ENCODE measurements around the gene CAMK1D.

CAMK1D gene

DNA sequence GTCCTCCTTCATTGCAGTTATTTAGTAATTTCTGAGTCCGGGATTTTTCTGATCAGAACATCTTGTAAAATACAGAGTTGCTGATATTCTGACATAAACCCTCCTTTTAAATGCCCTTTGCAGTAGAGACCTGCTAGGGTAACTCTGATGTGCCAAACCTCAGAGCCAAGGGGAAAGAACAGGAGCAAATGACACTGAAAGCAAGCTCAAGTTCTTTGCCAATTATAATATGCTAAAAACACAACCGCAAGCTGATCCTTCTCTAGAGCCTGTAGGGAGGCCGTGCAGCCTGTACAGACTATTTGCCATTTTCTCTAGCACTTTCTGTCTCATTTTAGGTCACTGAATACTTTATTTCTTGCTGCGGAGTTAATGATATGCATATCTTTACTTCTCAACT is 240.4 kb downstream of the CAMK1D start:
- H3K27me3 ChIP-seq (ENCODE audit: control insufficient read depth, low read length), result no peaks in the 10 kb centered on the region
- no peaks in the 10 kb centered on the region for H3K9me2 ChIP-seq (replicated peaks; ENCODE audit: control insufficient read depth, low read length)
- no peaks in the 10 kb centered on the region for H3K9me3 ChIP-seq (ENCODE audit: control insufficient read depth, insufficient read depth, low read length)
- no peaks in the 10 kb centered on the region for H3F3A ChIP-seq (ENCODE audit: control insufficient read depth, insufficient read depth)
- TF ChIP-seq EZH2phosphoT487 (IDR thresholded peaks at IDR 0.05; ENCODE audit: borderline replicate concordance, low read length), result no peak
- TF ChIP-seq, protein P1, sequence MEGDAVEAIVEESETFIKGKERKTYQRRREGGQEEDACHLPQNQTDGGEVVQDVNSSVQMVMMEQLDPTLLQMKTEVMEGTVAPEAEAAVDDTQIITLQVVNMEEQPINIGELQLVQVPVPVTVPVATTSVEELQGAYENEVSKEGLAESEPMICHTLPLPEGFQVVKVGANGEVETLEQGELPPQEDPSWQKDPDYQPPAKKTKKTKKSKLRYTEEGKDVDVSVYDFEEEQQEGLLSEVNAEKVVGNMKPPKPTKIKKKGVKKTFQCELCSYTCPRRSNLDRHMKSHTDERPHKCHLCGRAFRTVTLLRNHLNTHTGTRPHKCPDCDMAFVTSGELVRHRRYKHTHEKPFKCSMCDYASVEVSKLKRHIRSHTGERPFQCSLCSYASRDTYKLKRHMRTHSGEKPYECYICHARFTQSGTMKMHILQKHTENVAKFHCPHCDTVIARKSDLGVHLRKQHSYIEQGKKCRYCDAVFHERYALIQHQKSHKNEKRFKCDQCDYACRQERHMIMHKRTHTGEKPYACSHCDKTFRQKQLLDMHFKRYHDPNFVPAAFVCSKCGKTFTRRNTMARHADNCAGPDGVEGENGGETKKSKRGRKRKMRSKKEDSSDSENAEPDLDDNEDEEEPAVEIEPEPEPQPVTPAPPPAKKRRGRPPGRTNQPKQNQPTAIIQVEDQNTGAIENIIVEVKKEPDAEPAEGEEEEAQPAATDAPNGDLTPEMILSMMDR (IDR thresholded peaks at IDR 0.05; ENCODE audit: low read depth, low read length, poor library complexity, severe bottlenecking), result no peak
- 0 out of 2 replicates have a peak, but pooled peaks cover 4% of the 10 kb centered on the region for H4K20me1 ChIP-seq (ENCODE audit: control insufficient read depth, insufficient read depth, low read depth, low read length)
- no peaks in the 10 kb centered on the region for H3K4me1 ChIP-seq (ENCODE audit: control insufficient read depth, low read length)
- H3K4me2 ChIP-seq (ENCODE audit: low read length), result no peak overlapping the region
- no peak overlapping the region for H3K4me3 ChIP-seq (ENCODE audit: low read length)
- H3K79me2 ChIP-seq (ENCODE audit: control insufficient read depth, low read length), result peaks cover 9% of the 10 kb centered on the region
- no peak overlapping the region for H3K27ac ChIP-seq (ENCODE audit: low read depth, low read length)
- H3K36me3 ChIP-seq (ENCODE audit: control insufficient read depth, low read length), result no peaks in the 10 kb centered on the region

- Histone ChIP-seq H3K79me2 (ENCODE audit: control insufficient read depth, low read length) (peaks cover 6% of the 10 kb centered on the region), H3K36me3 (ENCODE audit: control insufficient read depth, low read length) (no peaks in the 10 kb centered on the region)
- TF ChIP-seq, protein P1 (IDR thresholded peaks at IDR 0.05; ENCODE audit: low read depth, low read length, poor library complexity, severe bottlenecking), result no peak
- TF ChIP-seq EZH2phosphoT487 (IDR thresholded peaks at IDR 0.05; ENCODE audit: borderline replicate concordance, low read length), result no peak
Measured at GRCh38 chr10:12590675-12591659, 241.6 kb downstream of the CAMK1D start.

GRCh38 chr10:12592967-12593366 is 243.6 kb downstream of the CAMK1D start:
- no peaks in the 10 kb centered on the region for H3K36me3 ChIP-seq (ENCODE audit: control insufficient read depth, low read length)
- H3K4me1 ChIP-seq (ENCODE audit: control insufficient read depth, low read length), result no peaks in the 10 kb centered on the region
- no peak overlapping the region for H3K4me2 ChIP-seq (ENCODE audit: low read length)
- no peak overlapping the region for H3K4me3 ChIP-seq (ENCODE audit: low read length)
- H3K9me2 ChIP-seq (replicated peaks; ENCODE audit: control insufficient read depth, low read length), result no peaks in the 10 kb centered on the region
- H3K27me3 ChIP-seq (ENCODE audit: control insufficient read depth, low read length), result no peaks in the 10 kb centered on the region
- H3K9me3 ChIP-seq (ENCODE audit: control insufficient read depth, insufficient read depth, low read length), result no peaks in the 10 kb centered on the region
- no peak for TF ChIP-seq EZH2phosphoT487 (IDR thresholded peaks at IDR 0.05; ENCODE audit: borderline replicate concordance, low read length)
- no peaks in the 10 kb centered on the region for H4K20me1 ChIP-seq (ENCODE audit: control insufficient read depth, insufficient read depth, low read depth, low read length)
- peaks cover 14% of the 10 kb centered on the region for H3K79me2 ChIP-seq (ENCODE audit: control insufficient read depth, low read length)
- H3K27ac ChIP-seq (ENCODE audit: low read depth, low read length), result no peak overlapping the region
- H3F3A ChIP-seq (ENCODE audit: control insufficient read depth, insufficient read depth), result no peaks in the 10 kb centered on the region

More at GRCh38 chr10:12590675-12591659, 241.6 kb downstream of the CAMK1D start:
- Histone ChIP-seq H3K4me2 (ENCODE audit: low read length) (no peak overlapping the region), H3K4me3 (ENCODE audit: low read length) (no peak overlapping the region), H3F3A (ENCODE audit: control insufficient read depth, insufficient read depth) (no peaks in the 10 kb centered on the region), H3K27ac (ENCODE audit: low read depth, low read length) (no peak overlapping the region), H4K20me1 (ENCODE audit: control insufficient read depth, insufficient read depth, low read depth, low read length) (0 out of 2 replicates have a peak, but pooled peaks cover 4% of the 10 kb centered on the region), H3K27me3 (ENCODE audit: control insufficient read depth, low read length) (no peaks in the 10 kb centered on the region), H3K9me3 (ENCODE audit: control insufficient read depth, insufficient read depth, low read length) (no peaks in the 10 kb centered on the region), H3K4me1 (ENCODE audit: control insufficient read depth, low read length) (no peaks in the 10 kb centered on the region), H3K9me2 (replicated peaks; ENCODE audit: control insufficient read depth, low read length) (no peaks in the 10 kb centered on the region)

GRCh38 chr10:12594448-12594944 is 245.1 kb downstream of the CAMK1D start:
- H3K4me2 ChIP-seq (ENCODE audit: low read length), result no peak overlapping the region
- H3K4me1 ChIP-seq (ENCODE audit: control insufficient read depth, low read length), result no peaks in the 10 kb centered on the region
- H3K27me3 ChIP-seq (ENCODE audit: control insufficient read depth, low read length), result no peaks in the 10 kb centered on the region
- H3F3A ChIP-seq (ENCODE audit: control insufficient read depth, insufficient read depth), result no peaks in the 10 kb centered on the region
- peaks cover 23% of the 10 kb centered on the region for H3K79me2 ChIP-seq (ENCODE audit: control insufficient read depth, low read length)
- H3K36me3 ChIP-seq (ENCODE audit: control insufficient read depth, low read length), result no peaks in the 10 kb centered on the region
- no peaks in the 10 kb centered on the region for H3K9me2 ChIP-seq (replicated peaks; ENCODE audit: control insufficient read depth, low read length)
- no peak overlapping the region for H3K27ac ChIP-seq (ENCODE audit: low read depth, low read length)
- H3K4me3 ChIP-seq (ENCODE audit: low read length), result no peak overlapping the region
- H3K9me3 ChIP-seq (ENCODE audit: control insufficient read depth, insufficient read depth, low read length), result no peaks in the 10 kb centered on the region
- no peaks in the 10 kb centered on the region for H4K20me1 ChIP-seq (ENCODE audit: control insufficient read depth, insufficient read depth, low read depth, low read length)
- TF ChIP-seq, protein P1 (IDR thresholded peaks at IDR 0.05; ENCODE audit: low read depth, low read length, poor library complexity, severe bottlenecking), result no peak

Data from DOHH2 (cell line).